Sciatic nerve (tissue), 2 donors: ENCODE results near the gene SEPTIN8. TPM values are rescaled to one million over a fixed set of nuclear protein-coding genes. Genes with fewer than 3 reads are reported as not detected.

Source experiments
- ATAC-seq: fragments of 200-7000 bp; cut with Tn5 transposase; one replicate; pipeline ENCODE4 v1.9.1; 2020; ENCODE audit warnings: mild to moderate bottlenecking, moderate library complexity
- DNase-seq: peaks from one replicate; pipeline ENCODE4 v3.0.0-alpha.2; 2020; ENCODE audit warnings: low spot score
- intact Hi-C: fragments of 100-400 bp; cut with DNase I; formaldehyde crosslinking; loops from one replicate; pipeline ENCODE4 v1.14.2; 2022
- total RNA-seq: library from RNA; stranded (reverse); fragmentation: NEBNext Ultra II Directional; extraction: Animal tissue kit (Norgen Biotek cat#: 25700); gene quantifications from one replicate; pipeline ENCODE4 v1.2.1, GENCODE V29; 2021
- donor health status: DM: no; HTN: no; CAD: no.
- donor health status: DM: no; HTN: no; CAD: no.

The SEPTIN8 gene
- 59.3 TPM for total RNA-seq

DNA sequence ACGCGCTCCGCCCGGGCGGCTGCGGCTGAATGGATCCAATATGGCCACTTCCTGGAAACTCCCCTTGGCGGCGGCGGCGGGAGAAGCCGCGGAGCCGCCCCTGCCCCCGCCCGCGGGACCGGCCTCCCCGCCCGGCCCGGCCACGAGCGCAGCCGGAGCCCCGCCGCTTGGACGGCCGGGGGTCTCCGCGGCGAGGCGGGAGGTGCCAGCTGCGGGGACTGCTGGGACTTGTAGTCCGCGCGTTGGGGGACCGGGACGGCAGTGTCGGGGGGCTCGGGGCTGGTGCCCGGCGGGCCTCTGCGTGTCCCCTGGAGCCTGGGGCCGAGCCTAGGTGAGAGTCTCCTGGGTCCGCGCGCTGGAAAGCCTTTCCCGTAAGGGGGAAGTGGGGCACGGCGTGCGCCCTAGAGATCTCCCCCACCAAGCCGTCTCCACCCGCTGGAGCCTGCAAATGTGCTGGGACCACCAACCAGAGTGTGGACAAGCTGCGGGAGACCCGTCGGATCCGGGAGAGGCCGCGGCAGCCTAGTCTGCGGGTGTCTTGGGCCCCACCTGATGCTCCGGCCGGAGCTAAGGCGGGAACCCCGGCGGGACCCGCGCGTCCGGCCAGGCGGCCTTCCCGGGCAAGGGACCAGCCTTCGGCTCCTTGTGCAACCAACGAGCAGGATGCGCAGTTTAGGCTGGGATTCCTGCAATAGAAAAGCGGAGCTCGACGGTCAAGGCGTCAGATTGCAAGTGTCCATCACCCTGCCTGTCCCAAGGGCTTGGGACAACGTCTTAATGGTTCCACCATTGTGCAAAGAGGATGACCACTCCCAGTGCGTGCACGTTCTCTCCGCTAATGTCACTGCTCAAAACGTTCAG is at the start of gene SEPTIN8:
TSS of gene SEPTIN8 (minus strand) at position 31 of the 861 bp plus-strand sequence. CDS start 102 bp downstream, outside the sequence.
- intact Hi-C loops, result no loop called here
- DNase-seq (peak; percentile 76), ATAC-seq (peak; percentile 72)

DNA sequence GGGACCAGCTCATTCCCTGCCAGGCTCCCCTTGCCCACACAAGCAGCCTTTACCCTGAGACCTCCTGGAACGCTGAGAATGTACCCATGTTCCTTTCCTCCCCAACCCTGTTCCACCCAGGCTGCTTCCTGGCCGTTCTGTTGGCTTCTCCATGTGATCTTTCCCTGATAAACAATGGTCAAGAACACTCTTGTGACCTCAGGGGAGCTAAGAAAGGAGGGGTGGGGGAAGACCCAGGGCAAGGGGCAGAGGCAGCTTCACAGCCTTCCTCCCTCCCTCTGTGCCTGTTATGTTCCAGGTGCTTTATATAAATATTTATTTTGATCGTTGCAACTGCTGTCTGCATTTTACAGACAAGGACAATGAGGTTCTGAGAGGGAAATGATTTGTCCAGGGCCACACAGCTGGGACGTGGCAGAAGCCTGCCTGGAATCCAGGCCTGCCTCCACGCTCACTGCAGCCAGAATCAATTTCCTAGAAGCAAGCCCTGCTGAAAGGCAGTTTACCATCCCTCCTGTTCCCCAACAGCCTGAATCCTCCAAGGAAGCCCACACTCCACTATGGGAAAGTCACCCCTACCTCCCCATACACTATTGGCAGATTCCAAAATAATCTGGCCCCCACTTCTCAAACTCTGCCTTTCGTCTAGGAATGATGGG is 49.5 kb upstream of the SEPTIN8 start:
- intact Hi-C loops, result no loop called here
- no peak for DNase-seq
- no peak for ATAC-seq

GRCh38 chr5:132825834-132826391 is 48.9 kb upstream of the SEPTIN8 start:
- intact Hi-C loops, result no loop called here
- ATAC-seq, result no peak
- DNase-seq, result no peak

DNA sequence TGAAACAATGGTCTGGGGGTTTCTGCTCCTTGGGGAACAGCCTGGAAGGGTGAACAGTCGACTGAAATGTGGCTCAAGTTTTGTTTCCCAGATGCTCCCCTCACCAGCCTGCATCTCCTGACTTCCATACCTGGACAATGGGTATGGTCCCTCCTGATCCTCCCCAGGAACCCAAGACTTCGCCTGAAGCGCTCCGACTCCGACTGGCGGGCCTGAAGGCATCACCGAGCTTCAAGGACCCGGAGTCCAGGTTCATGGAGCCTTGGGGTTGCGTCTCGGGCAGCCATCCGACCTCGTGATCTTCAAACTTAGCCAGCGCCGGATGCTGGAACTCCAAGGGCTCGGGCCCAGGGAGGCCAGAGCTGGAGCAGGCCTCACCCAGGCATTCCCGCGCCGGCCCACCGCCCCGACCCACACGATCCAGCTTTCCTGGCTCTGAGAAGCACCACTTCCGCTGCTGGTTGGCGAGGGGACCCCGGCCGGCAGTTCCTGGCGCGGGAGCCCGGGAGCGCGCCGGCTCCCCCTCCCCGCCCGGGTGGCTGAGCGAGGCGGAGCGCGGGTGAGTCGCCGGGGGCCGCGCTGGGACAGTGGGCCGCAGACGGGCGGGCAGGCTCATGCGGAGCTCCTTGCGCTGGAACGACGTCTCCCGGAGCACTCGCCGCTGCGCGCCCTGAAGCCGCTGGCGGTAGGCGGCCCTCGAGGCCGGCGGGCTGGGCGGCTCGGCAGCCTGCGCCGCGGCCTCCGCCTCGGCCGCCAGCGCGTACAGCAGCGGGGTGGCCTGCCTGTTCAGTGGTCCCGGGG is 48.2 kb upstream of the SEPTIN8 start:
- ATAC-seq (no peak), DNase-seq (no peak)
- intact Hi-C loops, result no loop called here

- ATAC-seq (no peak), DNase-seq (no peak)
- intact Hi-C loops, result no loop called here
Measured at GRCh38 chr5:132824426-132824825, 47.4 kb upstream of the SEPTIN8 start.

DNA sequence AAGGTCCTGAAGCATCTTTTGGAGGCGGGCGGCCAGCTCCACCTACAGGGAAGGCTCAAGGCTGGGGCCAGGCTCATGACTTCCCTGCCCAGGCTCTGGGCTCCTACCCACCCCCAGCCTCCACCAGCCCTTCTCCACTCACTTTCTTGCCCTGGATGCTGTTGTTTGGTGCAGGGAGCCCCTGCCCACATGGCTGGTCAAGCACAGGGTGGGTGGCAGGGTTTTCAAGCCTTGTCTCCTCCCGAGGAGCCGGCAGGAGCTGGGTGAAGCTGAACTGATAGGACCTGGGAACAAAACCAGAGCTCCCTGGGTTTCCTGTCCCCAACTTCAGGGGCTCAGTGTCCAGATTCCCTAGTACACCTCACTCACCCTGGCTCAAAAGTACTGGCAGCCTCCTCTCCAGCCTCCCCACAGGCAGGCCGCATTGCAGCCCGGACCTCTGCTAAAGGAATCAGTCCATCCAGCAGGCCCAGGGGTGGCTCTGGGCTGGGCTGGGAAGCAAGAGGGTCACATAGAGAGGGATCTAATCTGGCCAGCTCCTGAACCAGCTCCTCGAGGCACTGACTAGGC is 46.5 kb upstream of the SEPTIN8 start:
- ATAC-seq, result no peak
- intact Hi-C loops, result no loop called here

DNA sequence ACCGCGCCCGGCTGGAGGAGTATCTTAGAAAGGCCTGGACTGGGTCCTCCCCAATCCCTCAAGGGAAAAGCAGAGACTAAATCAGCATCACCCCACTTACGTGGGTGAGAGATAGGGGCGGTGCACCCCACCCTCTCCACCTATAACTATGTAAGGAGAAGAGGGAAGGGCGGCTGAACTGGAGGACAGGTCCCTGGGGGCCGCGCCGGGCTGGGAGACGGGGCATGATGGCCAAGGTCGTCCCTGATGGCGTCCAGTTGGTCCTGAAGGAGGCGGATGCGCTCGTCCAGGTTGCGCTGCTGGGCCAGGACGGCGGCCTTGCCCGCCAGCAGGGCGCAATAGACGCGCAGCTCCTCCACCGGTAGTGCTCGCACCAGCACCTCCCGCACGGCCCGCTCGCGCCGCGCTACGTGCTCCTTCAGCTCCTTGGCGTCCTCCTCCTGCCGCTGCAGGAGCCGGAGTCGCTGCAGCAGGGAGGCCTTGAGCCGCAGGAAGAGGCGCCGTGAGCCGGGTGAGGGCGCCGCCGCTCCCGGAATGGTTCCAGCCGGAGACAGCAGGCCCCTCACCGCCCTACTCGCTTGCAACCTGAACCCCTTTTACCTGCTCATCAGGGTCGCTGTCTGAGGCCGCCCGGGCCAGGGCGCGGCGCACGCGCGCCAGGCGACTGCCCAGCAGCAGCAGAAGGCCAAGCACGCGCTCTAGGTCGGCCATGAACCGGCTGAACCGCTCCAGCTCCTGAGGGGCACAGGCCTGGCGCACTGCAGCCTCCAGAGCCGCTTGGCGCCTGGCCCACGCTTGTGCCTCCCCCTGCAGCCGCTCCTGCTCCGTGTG is 45.8 kb upstream of the SEPTIN8 start:
- no peak for ATAC-seq
- intact Hi-C loops, result no loop called here
- no peak for DNase-seq

More for the DNA sequence above, 46.5 kb upstream of the SEPTIN8 start:
- DNase-seq, result no peak

GRCh38 chr5:132821791-132822190 is 44.8 kb upstream of the SEPTIN8 start:
- ATAC-seq, result peak; percentile 79
- no peak for DNase-seq
- intact Hi-C loops, result no loop called here

- intact Hi-C loops, result no loop called here
- ATAC-seq, result peak; percentile 1
- DNase-seq, result no peak
Measured at GRCh38 chr5:132821350-132821749, 44.3 kb upstream of the SEPTIN8 start.

- DNase-seq, result peak; percentile 97
- peak; percentile 77 for ATAC-seq
- intact Hi-C loops, result no loop called here
Measured at GRCh38 chr5:132820162-132820754, 43.2 kb upstream of the SEPTIN8 start.

DNA sequence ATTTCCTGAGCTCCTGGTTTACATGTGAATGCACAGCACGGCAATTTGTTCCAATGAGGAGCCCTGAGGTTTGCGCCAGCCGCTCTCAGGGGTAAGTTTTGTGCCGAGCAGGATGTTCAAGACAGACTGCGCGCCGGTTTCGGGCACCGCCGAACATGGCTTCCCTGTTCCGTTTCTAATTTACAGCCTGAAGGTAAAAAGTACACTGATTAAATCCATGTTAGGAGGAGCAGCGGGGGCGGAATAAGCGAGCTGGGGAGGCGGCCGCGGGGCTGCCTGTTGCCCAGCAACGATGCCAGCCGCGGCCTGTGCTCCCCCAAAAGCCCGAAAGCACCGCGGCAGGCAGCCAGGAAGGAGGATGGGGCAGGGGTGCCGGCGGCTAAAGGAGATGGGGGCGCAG is 42.4 kb upstream of the SEPTIN8 start:
- ATAC-seq, result no peak
- intact Hi-C loops, result no loop called here
- no peak for DNase-seq

DNA sequence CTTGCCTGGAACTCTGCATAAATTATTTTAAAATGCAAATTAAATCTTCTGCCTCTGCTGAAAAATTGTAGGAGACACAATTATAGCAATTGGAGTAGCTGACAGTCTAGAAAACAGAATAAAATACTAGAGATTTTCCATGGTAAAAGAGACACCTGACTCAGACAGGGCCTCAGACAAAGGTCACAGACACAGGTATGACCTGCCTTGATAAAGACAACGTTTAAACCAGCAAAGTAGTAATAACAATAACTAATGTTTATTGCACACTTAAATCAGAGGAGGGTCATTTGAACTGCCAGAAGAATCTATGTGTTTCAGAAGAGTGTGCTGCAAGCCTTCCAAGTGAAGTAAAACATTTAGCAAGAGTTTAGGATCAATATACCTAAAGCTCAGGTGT is 40.0 kb upstream of the SEPTIN8 start:
- ATAC-seq, result no peak
- intact Hi-C loops, result no loop called here
- DNase-seq, result no peak

DNA sequence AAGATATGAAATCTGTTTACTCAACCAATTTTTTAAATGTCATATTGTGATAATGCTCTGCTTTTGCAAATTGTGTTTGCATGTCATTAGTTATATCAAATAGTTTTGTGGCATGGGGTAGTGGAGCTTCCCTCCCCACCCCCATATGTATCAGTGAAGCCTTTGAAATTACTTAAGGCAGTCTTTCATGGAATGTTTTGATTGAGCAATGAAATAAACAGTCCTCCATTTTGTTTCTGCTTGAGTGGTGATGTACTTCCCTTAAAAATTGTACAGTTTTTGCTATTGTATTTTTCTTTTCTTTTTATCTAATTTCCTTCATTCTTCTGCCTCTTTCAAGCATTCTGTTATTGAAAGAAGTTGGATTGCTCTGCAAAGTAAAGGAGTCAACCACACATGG is 39.5 kb upstream of the SEPTIN8 start:
- no peak for ATAC-seq
- intact Hi-C loops, result no loop called here
- DNase-seq, result no peak

DNA sequence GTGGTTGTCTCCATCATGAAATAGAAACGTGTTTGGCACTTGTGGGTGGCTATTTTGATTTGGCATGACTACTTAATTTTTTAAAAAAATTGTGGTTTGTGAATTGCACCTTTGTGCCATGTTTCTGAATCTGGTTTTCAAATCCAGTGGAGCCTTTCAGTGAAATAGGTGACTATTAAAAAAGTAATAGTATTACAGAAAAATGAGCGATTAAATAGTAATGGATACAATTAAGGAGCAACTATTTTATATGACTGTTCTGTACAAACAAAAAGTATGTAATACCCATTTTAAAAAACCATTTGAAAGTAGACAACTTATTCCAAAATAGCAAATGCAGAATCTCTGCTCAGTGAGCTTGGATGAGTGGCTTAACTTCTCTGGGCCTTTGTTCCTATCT is 39.0 kb upstream of the SEPTIN8 start:
- ATAC-seq (no peak), DNase-seq (no peak)
- intact Hi-C loops, result no loop called here

DNA sequence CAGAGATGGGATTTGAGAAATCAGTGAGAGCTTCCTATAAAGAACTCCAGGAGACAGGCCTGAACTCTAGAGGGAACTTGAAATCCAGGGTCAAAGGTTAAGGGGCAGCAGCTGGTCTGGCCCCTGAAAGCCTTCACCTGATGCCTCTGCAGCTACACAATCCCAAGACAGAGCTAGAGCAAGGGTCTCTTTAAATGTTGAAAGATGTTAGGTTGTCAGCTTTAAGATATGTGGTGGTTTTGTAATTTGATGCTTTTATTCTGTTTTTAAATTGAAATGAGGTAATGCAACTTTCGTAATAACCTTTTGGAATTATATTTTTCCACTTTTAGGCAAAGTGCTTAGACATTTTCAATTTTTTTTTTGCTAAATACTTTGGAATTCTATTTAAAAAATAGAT is 38.4 kb upstream of the SEPTIN8 start:
- no peak for DNase-seq
- no peak for ATAC-seq
- intact Hi-C loops, result no loop called here

DNA sequence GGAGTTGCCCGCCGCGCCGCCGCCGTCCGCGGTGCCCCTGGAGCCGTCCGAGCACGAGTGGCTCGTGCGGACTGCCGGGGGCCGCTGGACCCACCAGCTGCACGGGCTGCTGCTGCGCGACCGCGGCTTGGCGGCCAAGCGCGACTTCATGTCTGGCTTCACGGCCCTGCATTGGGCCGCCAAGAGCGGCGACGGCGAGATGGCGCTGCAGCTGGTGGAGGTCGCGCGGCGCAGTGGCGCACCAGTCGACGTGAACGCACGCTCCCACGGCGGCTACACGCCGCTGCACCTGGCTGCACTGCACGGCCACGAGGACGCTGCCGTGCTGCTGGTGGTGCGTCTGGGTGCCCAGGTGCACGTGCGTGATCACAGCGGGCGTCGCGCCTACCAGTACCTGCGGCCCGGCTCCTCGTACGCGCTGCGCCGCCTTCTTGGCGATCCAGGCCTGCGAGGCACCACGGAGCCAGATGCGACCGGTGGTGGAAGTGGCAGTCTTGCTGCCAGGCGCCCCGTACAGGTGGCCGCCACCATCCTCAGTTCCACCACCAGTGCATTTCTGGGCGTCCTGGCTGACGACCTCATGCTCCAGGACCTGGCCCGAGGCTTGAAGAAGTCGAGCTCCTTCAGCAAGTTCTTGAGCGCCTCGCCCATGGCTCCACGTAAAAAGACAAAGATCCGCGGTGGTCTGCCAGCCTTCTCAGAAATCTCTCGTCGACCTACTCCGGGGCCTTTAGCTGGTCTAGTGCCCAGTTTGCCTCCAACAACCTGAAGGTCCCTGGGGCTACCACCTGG is 37.7 kb upstream of the SEPTIN8 start:
- intact Hi-C loops, result no loop called here
- DNase-seq, result no peak
- ATAC-seq, result no peak
